HG03280 (cell line): ENCODE measurements around the gene MAP2K7.
"Not testable (repeated sequence)": the region's sequence is repeated elsewhere in the genome, so short reads cannot be mapped to it uniquely, and the experiment has no call there.

Experiments used
- ATAC-seq: cut with Tn5 transposase; IDR thresholded peaks from one replicate; pipeline ENCODE4 v1.9.1; 2021; ENCODE audit warnings: mild to moderate bottlenecking, moderate library complexity; ENCODE audit not compliant: unreplicated experiment

The MAP2K7 gene

GRCh38 chr19:7907122-7907521, 3.4 kb downstream of the MAP2K7 start:
- no peak for ATAC-seq

- ATAC-seq = no peak
These were observed 3.9 kb downstream of the MAP2K7 start for GRCh38 chr19:7907544-7907943.

- ATAC-seq = no peak
These were observed 4.5 kb downstream of the MAP2K7 start for GRCh38 chr19:7908078-7908699.

GRCh38 chr19:7908742-7909461, 5.2 kb downstream of the MAP2K7 start:
- no peak for ATAC-seq

GRCh38 chr19:7909471-7910067, 5.9 kb downstream of the MAP2K7 start:
- ATAC-seq = no peak

GRCh38 chr19:7910321-7911161, 6.9 kb downstream of the MAP2K7 start:
- ATAC-seq = no peak

GRCh38 chr19:7911508-7912143, 7.9 kb downstream of the MAP2K7 start:
- no peak for ATAC-seq

- ATAC-seq = no peak
These were observed 8.5 kb downstream of the MAP2K7 start for GRCh38 chr19:7912144-7912696.

GRCh38 chr19:7912697-7913564, 9.3 kb downstream of the MAP2K7 start:
- ATAC-seq = no peak

GRCh38 chr19:7913652-7914051, 10.0 kb downstream of the MAP2K7 start:
- ATAC-seq = no peak

GRCh38 chr19:7914099-7914498, 10.4 kb downstream of the MAP2K7 start:
- ATAC-seq = no peak

- ATAC-seq = no peak
These were observed 10.9 kb downstream of the MAP2K7 start, which contains the start of gene TGFBR3L for GRCh38 chr19:7914598-7915045. Gene TGFBR3L (plus strand): TSS chr19:7914830.

- no peak for ATAC-seq
These were observed 11.8 kb downstream of the MAP2K7 start for GRCh38 chr19:7915250-7916102.

- no peak for ATAC-seq
These were observed 12.7 kb downstream of the MAP2K7 start for GRCh38 chr19:7916103-7916954.

GRCh38 chr19:7916955-7917266, 13.2 kb downstream of the MAP2K7 start:
- ATAC-seq = no peak

- ATAC-seq = no peak
These were observed 13.8 kb downstream of the MAP2K7 start for GRCh38 chr19:7917267-7918061.

GRCh38 chr19:7918062-7918614, 14.5 kb downstream of the MAP2K7 start:
- ATAC-seq = not testable (repeated sequence)
